Left kidney (tissue), 2 donors: Measurements from ENCODE around the gene ABR. TPM values are rescaled to one million over a fixed set of nuclear protein-coding genes. Genes with fewer than 3 reads are reported as not detected.

ENCODE experiments used
- DNase-seq: peaks from one replicate; pipeline ENCODE4 v3.0.0-alpha.2; 2013
- polyA plus RNA-seq: library from polyadenylated mRNA; unstranded; fragments of 120-200 nt; gene quantifications from one replicate; pipeline ENCODE4 v1.2.1, GENCODE V29; 2013; ENCODE audit not compliant: insufficient read length

ABR gene
- polyA plus RNA-seq, 1 donor: 49.2 TPM

DNA sequence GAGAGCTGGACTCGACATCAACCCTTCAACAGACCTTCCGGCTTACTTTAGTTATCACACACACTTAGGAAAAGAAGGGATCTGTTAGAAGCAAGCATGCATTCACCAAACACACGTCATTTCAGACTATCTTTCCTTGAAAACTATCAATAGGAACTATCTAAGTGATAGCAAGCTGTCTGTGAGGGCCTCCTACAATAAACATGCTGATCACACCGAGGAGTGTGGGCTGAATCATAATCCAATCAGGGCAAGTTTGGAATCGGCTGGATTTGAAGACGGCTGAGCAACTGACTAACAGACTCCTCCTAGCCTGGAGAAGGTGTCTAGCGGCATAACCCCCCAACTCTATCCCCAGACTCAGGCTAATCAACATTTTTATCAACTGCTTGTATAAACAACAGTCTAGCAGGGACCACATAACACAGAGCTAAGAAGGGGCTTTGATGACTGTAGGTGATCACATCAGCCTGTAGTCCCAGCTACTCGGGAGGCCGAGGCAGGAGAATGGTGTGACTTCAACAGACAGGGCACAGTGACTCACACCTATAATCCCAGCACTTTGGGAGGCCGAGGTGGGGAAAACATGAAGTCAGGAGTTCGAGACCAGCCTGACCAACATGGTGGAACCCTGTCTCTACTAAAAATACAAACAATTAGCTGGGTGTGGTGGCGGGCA is 214.3 kb downstream of the ABR start:
- DNase-seq: no peak

DNA sequence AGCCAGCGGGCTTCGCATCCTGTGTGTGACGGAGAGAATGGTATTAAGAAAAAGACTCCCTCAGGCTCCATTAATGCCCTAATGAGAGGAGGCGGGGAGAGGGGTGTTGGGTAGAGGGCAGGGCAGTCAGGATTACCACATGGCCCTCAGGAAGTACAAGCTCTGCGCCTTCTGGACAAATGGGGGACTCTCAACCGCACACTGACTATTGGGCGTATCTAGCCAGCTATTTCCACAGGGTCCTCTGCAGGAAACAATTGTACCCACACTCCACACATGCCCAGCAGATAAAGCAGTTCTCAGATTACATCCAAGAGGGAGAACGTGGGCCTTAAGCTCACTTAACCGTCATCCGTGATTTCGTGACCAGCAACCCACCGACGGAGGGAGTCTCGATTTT is 214.9 kb downstream of the ABR start:
- no peak for DNase-seq

DNA sequence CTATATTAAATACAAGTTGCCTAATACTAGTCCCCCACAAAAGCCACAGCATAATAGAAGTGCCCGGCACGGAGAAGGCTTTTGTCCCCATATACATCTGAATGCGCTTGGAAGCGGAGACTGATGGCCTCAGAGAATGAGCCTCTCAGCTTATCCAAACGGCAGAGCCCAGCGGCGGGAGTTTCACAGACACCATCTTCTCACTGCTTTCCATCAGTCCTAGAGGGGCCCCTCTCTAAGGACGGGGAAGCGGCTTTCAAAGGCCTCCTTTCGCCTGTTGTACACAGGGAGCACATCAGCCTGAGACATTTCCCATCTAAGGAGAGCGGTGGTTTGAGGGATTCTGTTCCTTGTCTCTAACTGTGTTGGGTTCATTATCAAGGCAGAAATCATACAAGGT is 217.1 kb downstream of the ABR start:
- DNase-seq: no peak

DNA sequence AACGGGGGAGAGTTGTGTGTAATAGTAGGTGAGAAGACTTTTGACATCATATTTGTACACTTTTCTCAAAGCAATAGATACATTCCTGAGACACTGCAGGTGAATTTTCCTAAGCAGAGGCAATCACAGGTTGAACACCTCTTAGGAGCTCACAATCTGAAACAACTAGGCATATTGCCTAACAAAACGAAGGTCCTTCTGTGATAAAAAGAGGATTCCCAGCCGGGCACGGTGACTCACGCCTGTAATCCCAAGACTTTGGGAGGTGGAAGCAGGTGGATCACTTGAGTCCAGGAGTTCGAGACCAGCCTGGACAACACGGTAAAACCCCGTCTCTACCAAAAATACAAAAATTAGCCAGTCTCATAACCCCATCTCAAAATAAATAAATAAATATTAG is 217.6 kb downstream of the ABR start:
- no peak for DNase-seq

DNA sequence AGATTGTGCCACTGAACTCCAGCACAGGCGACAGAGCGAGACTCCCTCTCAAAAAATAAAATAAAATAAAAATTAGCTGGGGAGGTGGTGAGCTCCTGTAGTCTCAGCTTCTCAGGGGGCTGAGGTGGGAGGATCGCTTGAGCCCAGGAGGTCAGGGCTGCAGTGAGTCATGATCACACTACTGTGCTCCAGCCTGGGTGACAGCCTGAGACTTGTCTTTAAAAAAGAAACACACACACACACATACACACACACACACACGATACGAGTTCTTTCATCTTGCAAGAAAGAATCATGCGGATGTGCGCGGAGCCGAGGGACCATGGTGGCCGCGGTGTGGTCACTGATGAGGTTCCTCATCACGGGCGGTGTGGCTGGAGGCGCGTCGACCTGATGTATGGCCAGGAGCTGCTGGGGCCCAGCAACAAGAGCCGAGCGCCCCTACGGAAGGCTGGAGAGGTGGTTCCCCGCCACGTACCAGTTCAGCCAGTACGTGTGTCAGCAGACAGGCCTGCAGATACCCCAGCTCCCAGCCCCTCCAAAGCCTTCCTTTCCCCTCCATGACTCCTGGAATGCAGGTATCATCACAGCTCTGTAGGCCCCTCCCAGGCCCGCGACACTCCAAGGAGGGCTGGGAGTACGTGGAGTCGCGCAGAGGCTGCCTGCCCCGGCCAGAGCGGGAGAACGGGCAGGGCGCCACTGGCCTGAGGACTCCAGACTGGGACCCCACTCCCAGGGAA is 220.9 kb downstream of the ABR start:
- DNase-seq: no peak

DNA sequence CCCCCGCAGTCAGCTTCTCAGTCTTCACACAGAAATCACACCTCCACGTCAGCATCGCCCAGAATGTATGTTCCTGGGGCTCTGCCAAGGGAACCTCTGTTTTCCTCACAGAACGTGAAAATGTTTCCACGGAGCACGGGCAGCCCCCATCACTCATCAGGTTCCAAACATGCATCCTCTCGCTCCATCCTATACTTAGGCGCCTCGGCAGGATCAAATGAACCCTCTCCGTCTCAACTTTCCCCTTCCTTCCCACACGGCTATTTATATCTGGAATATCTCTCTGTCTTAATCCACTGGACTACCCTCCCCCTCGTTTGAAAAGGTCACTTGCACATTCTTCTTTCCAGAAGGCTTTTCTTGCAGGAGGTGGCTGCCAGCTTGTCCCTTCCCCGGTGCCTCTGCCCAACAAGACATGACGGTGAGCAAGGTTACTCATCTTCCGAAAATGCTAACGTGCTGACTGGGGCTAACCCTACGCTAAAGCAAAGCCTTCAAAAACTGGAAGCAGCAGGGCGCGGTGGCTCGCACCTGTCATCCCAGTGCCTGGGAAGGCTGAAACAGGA is 221.8 kb downstream of the ABR start:
- DNase-seq: no peak

DNA sequence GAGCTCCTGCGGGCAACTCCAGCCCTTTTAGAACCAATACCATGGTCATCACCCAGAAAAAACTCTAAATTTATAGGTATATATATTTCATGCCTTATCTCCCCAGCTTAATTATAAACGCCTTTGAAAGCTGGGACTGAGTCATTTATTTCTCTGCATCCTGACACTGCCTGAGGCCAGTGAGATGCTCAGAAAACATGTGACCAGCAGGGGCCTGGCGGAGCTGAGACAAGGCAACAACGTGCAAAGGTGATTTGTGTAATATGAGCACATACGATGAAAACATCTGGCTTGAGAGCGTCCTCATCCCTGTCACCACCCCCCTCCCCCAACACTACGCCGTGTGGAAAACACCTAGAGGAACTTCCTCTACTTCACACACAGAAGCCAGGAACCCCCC is 222.9 kb downstream of the ABR start:
- DNase-seq: no peak

DNA sequence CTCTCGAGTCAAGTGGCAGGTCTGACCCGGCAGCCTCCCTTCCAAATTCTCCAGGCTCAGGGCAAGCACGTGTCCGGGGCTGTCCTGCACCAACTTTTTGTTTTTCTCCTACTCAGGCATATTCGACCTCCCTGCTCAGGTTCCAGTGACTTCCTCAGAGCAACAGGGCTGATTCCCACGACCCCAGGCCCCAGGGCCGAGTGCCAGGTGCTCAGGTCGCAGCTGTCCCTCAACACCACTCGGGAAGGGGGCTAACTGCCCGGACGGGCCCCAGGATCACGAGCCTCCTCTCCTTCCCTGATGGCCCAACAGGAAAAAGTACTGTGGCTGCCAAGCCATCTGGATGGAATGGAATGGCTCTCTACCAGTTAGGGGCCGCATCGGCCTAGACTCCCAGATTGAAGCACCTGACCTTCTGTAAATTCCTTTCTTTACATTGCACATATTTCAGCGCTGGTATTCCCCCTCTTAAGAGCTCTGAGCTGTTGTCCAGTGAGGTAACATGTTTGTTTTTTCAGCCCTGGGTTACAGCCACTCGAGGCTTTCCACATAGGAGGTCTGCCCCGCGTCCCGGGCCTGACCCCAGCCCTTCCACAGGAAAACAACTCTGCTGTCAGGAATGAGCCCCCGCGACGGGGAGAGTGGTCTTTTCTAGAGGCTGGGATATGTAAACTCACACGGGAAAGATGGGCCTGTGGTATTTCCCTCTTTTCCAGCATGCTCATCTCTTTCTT is 225.2 kb downstream of the ABR start:
- no peak for DNase-seq

DNA sequence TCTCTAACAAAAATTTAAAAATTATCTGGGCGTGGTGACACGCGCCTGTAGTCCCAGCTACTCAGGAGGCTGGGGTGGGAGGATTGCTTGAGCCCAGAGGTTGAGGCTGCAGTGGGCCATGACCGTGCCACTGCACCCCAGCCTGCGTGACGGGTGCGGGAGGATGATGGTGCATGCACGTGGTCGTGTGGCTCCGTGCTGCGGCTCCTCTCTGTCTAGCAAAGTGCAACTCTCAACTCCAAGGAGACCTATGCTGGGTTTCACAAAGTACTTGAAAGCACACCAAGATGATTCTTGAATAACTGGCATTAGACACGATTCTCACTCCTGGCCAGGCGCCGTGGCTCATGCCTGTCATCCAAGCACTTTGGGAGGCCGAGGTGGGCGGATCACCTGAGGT is 226.0 kb downstream of the ABR start:
- DNase-seq: no peak

Other genes starting within 250 kb of the ABR start
- 32.7 TPM for gene NXN, start 200.2 kb downstream of the ABR start, polyA plus RNA-seq
- 14.4 TPM for gene TIMM22, start 182.9 kb downstream of the ABR start, polyA plus RNA-seq
- not detected for gene BHLHA9, start 90.5 kb upstream of the ABR start, polyA plus RNA-seq
- not detected for gene TRARG1, start 99.7 kb upstream of the ABR start, polyA plus RNA-seq
- 1,129 TPM for gene YWHAE, start 220.2 kb upstream of the ABR start, polyA plus RNA-seq